Dedifferentiated amniotic fluid mesenchymal stem cell (primary cell): Measurements from ENCODE around the gene GYPC.
"Not testable (repeated sequence)": the region's sequence is repeated elsewhere in the genome, so short reads cannot be mapped to it uniquely, and the experiment has no call there.

Experiments
- DNase-seq: peaks from one replicate; pipeline ENCODE4 v3.0.0-alpha.2; 2016; ENCODE audit errors: extremely low spot score

Gene GYPC, protein sequence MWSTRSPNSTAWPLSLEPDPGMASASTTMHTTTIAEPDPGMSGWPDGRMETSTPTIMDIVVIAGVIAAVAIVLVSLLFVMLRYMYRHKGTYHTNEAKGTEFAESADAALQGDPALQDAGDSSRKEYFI

GRCh38 chr2:126655500-126656430 is at the start of gene GYPC:
Gene GYPC, plus strand, starts transcription at chr2:126656158. Its CDS starts 106 bp downstream, at chr2:126656264.
- peak; percentile 49 for DNase-seq

GRCh38 chr2:126614524-126615227 is 41.3 kb upstream of the GYPC start:
- DNase-seq, result peak; percentile 22

- DNase-seq, result no peak
These were observed 39.3 kb upstream of the GYPC start for GRCh38 chr2:126616606-126617069.

- DNase-seq, result no peak
These were observed 35.7 kb upstream of the GYPC start for GRCh38 chr2:126620302-126620701.

DNA sequence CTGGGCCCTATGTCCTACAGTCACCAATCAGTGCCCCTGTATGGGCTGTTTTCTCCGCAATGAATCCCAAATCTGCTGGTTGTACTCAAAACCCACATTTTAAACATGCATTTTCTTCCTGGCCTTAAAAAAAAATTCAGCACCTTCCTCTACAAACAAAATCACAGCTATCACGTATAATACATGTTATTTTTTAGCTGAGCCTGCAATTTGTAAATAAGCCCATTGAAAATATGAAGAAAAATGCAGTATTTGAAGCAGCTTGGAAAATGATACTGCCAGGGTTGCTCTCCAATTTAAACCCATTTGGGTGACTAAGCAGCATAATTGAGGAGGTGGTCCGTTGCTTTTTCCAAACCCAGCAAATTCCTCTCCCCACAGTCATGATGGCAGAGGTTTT is 33.0 kb upstream of the GYPC start:
- DNase-seq, result no peak

DNA sequence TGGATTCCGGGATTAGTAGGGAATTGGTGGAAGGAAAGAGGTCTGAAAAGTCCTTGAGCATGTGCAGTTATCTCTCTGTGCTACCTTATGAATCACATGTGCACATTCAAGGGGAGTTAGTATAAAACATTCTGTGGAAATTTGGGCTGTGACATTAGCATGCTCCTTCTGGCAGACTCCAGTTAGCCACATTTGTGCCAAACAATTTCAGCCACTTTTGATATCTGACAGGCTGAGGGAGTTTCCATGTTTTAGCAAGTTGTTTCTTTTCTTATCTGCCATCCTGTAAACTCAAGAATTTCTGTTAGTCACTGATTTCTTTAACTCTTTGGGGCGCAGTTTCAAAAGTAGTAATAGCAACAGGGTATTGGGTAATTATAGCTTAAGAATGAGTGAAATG is 28.3 kb upstream of the GYPC start:
- DNase-seq, result no peak

- no peak for DNase-seq
These were observed 21.6 kb upstream of the GYPC start for GRCh38 chr2:126634273-126634861.

GRCh38 chr2:126635281-126635680 is 20.7 kb upstream of the GYPC start:
- no peak for DNase-seq

- DNase-seq, result no peak
These were observed 20.2 kb upstream of the GYPC start for GRCh38 chr2:126635736-126636135.

- DNase-seq, result no peak
These were observed 18.6 kb upstream of the GYPC start for GRCh38 chr2:126637386-126637785.

DNA sequence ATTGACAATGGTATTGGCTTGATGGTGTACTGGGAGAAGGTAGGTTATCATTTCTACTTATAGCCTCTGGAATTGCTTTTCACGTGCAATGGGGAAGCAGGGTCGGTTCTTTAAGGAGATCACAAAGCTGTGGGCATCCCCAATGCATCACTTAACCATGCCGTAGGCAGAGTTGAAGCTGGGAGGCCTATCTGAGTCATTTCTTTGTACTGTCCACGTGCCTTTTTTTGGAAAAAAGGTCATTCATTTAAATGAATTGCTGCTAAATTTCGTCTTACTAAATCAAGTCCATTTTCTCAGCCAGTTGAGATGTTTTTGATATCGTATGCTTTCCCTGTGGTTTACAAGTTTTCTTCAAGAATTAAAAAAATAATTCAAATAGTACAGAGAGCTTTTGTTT is 17.2 kb upstream of the GYPC start:
- no peak for DNase-seq

DNA sequence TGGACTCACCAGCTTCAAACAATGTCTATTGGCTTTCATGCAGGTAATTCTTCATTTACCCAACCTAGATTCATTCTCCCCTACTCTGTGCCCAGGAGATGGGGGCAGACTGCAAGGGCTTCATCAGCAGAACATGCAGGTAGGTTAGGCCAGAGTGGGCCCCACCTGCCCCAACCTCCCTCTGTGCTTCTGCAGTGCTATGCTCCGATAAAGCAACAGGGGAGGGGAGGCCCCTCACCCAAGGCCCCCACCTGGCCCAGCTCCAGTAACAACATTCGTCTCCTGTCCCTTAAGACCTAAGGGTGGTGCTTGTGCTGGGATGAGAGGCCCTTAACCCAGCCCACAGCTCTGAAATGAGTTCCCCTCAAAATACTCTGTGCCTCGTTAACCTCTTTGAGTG is 16.7 kb upstream of the GYPC start:
- DNase-seq, result no peak

DNA sequence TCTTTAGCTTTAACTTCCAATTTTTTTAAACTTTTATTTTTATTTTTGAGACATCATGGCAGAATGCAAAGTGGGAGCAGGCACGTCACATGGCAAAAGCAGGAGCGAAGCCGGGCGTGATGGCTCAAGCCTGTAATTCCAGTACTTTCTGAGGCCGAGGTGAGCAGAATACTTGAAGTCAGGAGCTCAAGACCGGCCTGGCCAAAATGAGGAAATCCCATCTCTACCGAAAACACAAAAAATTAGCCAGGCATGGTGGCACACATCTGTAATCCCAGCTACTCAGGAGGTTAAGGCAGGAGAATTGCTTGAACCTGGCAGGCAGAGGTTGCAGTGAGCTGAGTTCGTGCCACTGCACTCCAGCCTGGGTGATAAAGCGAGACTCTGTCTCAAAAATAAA is 14.7 kb upstream of the GYPC start:
- DNase-seq, result not testable (repeated sequence)

- DNase-seq, result no peak
These were observed 13.9 kb upstream of the GYPC start for GRCh38 chr2:126642031-126642430.

- no peak for DNase-seq
These were observed 12.5 kb upstream of the GYPC start for GRCh38 chr2:126643431-126643830.

DNA sequence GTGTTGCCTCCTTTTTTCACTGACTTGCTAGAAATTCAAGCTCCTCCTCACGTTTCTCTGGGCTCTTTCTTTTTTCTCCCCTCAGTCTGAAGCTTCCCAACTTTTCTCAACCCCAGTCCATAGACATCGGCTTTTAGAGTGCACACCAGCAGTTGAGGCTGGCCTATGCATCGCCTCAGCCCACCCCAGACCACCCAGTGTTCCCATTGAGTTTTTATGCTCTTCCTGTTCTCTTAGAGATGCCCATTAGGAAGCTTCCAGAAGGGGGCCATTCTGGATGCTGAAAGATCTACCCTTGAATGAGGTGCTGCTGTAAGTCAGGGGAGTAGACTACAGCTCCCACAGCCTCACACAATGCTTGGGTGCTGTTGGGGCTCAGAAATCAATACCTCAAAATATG is 12.0 kb upstream of the GYPC start:
- DNase-seq, result no peak

GRCh38 chr2:126644630-126645191 is 11.2 kb upstream of the GYPC start:
- no peak for DNase-seq

GRCh38 chr2:126645211-126645618 is 10.7 kb upstream of the GYPC start:
- no peak for DNase-seq

- no peak for DNase-seq
These were observed 9.9 kb upstream of the GYPC start for GRCh38 chr2:126646026-126646425.

- DNase-seq, result not testable (repeated sequence)
These were observed 8.1 kb upstream of the GYPC start for GRCh38 chr2:126647714-126648344.

DNA sequence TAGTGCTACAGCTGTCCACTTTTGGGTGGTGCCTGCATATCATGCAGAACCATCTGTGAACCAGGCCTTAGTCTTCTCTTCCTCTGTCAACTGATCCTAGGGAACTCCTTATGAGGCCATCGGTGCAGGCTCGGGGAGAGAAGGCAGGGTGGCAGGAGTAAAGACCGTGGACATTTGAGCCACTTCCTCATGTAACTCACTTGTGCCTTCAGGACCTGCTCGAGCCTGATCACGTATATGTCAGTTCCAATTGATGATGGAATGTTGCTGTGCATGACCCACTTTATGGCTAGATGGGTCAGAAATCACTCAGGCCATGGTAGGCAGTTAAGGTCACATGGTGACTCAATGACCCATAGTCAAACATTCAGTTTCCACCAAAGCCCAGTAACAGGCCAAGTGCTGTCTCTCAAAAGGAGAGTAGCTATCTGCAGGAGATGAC is 7.6 kb upstream of the GYPC start:
- not testable (repeated sequence) for DNase-seq
